ENCODE measurements around the gene CDCA4. TPM values are rescaled to one million over a fixed set of nuclear protein-coding genes. Genes with fewer than 3 reads are reported as not detected.

CDCA4 gene
- total and polyA plus RNA-seq, 10 of the 15 experiments (the other 5 are each of a cell fraction or from before 2014, with no cell fraction given), result 10.4 to 64.0 (median 52.1) TPM

DNA sequence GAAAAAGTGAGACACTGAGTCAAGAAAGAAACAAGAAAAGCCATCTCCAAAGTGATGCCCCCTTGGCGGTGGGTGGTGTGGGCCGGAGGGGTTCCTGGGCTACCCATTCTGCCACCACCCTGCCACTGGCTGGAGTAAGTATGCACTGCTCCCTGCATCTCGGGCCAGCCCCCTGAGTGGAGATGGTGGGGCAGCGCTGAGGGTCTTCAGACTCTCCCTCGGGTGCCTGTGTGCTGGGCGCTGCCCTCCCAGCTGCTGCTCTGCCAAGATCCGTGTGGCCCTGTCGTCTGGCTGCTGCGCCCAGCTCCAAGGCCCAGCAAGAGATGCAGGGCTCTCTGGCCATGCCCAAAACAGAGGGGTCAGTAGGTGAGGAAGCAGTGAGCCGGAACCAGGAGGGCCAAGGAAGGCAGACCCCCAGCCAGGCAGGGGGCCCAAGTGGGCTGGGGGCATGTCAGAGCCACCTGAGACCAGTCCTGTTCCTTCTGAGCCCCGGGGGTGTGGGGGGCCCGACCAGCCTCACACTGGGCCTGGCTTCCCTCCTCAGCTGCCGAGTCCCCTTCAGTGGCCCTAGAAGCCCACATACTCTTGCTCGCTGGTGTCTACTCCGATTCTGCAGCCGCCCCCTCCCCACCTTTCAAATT, 39.2 kb upstream of the CDCA4 start:
- DNase-seq (ENCODE audit: low read depth, low spot score), result no peak
- Histone ChIP-seq H3K27ac (ENCODE audit: control insufficient read depth, insufficient read depth) (peak overlapping the region; percentile 93), H3K79me2 (ENCODE audit: control insufficient read depth, insufficient read depth, low read length) (peaks cover 77% of the 10 kb centered on the region), H3K9ac (ENCODE audit: control insufficient read depth, insufficient read depth, low read length) (peak overlapping the region; percentile 77), H3K36me3 (ENCODE audit: control insufficient read depth in 2 of 2, insufficient read depth in 2 of 2, low read length in 1 of 2) (peaks cover 15 to 20% of the 10 kb centered on the region in 2 experiments; a peak in 3 of 4 replicates), H3K9me3 (replicated peaks; ENCODE audit: control insufficient read depth, insufficient read depth, low read length) (no peaks in the 10 kb centered on the region), H3K4me1 (ENCODE audit: control insufficient read depth, insufficient read depth, low read length) (peaks cover 33% of the 10 kb centered on the region), H3K4me3 (peak overlapping the region; percentile 71; the same call in 1 of the 2 replicates), H3K4me2 (ENCODE audit: control insufficient read depth, insufficient read depth) (peak overlapping the region; percentile 100), H3K27me3 (replicated peaks in 1 of 2; ENCODE audit: control insufficient read depth in 2 of 2, insufficient read depth in 2 of 2, low read length in 1 of 2) (no peaks in the 10 kb centered on the region), H4K20me1 (ENCODE audit: control insufficient read depth, insufficient read depth) (peaks cover 16% of the 10 kb centered on the region), H2AFZ (ENCODE audit: control insufficient read depth, low read depth, low read length) (no peak overlapping the region)
- ChIA-PET RAD21 (ENCODE audit: unreplicated experiment) (interaction anchor here (0.6 to 1.2 kb wide), 5 partner anchors 11 to 27 kb away, joined by 3 to 6 read pairs (median 4); no protein-coding TSS in a partner anchor), POLR2A (interaction anchor here (1.9 kb wide), 1 partner anchor 14 kb away, joined by 6 read pairs; no protein-coding TSS in a partner anchor), SMC1A (ENCODE audit: uncharacterized antibody, unreplicated experiment) (interaction anchor here (1.1 to 7.8 kb wide), 2 partner anchors 15 to 26 kb away, joined by 5 to 47 read pairs; no protein-coding TSS in a partner anchor), CTCF (interaction anchor here (0.6 to 11.9 kb wide), 6 partner anchors 9 to 247 kb away, joined by 3 to 114 read pairs (median 4); no protein-coding TSS in a partner anchor)
- in situ Hi-C loops (cut with MboI) (no loop called here), intact Hi-C loops (cut with micrococcal nuclease; ENCODE audit: unreplicated experiment) (loop anchor here (10.0 kb wide), 1 partner anchor 425 kb away; the partner anchor contains the start of gene CRIP1)
- 81% methylated on average over 15 of the region's 16 CpGs for WGBS (ENCODE audit: insufficient coverage, insufficient replicate concordance, low lambda C conversion rate, missing lambda C conversion rate)
- BruUV-seq (replicated peaks), result no TSS peak
- no peak for FAIRE-seq
- peak; percentile 41; the same call in 1 of the 2 replicates for TF ChIP-seq POLR2AphosphoS2 (IDR thresholded peaks at IDR 0.05; ENCODE audit: low read depth, low read length)
- TF ChIP-seq PAX5 (IDR thresholded peaks at IDR 0.05; ENCODE audit: borderline replicate concordance, low read depth, low read length), result peak; percentile 49
- peak; percentile 7; the same call in 1 of the 2 replicates for TF ChIP-seq POLR2AphosphoS5 (IDR thresholded peaks at IDR 0.05; ENCODE audit: low read length)
- no peak for TF ChIP-seq MYB (IDR thresholded peaks at IDR 0.05; ENCODE audit: borderline replicate concordance, low read depth, low read length)
- ATAC-seq, result no peak

Measured in GM12878 (cell line).